Activated CD4-positive, alpha-beta T cell treated with anti-CD3 and anti-CD28 coated beads for 24 hours (primary cell): Measurements from ENCODE around the gene SPPL2A.
"Not testable (repeated sequence)": the region's sequence is repeated elsewhere in the genome, so short reads cannot be mapped to it uniquely, and the experiment has no call there.

ENCODE experiments used
- DNase-seq, 2 donors: peaks; one replicate each; pipeline ENCODE4 v3.0.0-alpha.2; 2020; ENCODE audit warnings: low read depth in 2 of 2

The SPPL2A gene, protein sequence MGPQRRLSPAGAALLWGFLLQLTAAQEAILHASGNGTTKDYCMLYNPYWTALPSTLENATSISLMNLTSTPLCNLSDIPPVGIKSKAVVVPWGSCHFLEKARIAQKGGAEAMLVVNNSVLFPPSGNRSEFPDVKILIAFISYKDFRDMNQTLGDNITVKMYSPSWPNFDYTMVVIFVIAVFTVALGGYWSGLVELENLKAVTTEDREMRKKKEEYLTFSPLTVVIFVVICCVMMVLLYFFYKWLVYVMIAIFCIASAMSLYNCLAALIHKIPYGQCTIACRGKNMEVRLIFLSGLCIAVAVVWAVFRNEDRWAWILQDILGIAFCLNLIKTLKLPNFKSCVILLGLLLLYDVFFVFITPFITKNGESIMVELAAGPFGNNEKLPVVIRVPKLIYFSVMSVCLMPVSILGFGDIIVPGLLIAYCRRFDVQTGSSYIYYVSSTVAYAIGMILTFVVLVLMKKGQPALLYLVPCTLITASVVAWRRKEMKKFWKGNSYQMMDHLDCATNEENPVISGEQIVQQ

DNA sequence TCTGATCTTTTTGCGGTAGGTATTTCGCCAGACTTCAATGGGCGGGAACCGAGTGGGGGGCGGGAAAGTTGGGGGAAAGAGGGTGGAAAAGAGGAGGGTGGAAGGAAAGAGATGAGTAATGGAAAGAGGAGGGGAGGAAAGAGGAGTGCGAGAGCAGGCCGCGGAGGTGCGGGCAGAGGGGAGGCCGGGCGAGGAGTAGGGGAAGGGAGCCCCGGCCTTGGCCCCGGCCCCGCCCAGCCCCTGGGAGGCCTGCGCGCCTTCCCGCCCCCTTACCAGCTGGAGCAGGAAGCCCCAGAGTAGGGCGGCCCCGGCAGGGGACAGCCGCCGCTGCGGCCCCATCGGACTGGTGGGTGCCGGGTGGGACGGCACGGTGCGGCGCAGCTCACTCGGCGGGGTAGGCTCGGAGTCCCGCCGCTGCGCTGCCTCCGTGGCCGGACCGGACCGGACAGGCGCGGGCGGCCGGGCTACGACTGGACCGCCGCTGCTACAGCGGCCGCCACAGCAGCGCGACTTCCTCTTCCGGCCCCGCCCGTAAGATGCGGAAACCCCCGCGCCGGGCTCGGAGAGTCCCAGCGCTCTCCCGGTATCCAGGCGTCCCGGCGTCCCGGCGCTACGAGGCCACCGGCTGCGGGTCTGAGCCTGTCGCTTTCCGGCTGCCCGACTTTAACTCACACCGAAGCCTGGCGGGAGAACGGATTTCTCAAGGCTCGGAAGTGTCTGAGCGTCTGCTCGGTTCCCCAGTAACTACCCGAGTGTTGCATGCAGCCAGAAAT, at the start of gene SPPL2A:
TSS of gene SPPL2A (minus strand) at position 512 of the 773 bp plus-strand sequence. CDS start at position 339, 173 bp downstream.
- DNase-seq = peak; percentile 77 to 84

DNA sequence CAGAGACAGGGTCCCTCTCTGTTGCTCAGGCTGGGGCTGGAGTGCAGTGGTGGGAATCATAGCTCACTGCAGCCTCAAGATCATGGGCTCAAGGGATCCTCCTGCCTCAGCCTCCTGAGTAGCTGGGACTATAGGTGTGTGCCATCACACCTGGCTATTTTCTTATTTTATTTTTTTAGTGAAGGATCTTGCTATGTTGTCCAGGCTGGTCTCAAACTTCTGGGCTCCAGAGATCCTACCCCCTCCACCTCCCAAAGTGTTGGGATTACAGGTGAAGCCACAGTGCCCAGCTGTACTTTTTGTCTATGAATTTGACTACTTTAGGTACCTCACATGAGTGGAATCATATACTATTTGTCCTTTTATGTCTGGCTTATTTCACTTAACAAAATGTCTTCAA, 49.1 kb upstream of the SPPL2A start:
- DNase-seq = no peak

DNA sequence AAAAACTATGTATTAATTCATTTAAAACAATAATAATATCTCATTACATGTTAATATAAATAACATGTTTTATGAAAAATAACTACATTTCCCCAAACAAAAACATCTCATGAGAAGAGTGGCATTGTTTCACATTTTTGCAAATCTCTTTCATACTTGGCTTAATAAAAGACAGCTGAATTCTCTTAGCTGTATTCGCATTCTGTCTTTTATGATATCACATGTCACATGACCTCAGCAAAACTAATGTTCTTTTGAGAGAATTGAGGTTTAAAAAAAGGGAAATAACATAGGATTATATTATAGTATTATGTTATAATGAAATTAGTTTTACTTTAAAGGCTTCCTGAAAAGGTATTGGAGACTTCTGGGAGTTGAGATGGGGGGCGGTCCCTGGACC, 48.4 kb upstream of the SPPL2A start:
- no peak for DNase-seq

DNA sequence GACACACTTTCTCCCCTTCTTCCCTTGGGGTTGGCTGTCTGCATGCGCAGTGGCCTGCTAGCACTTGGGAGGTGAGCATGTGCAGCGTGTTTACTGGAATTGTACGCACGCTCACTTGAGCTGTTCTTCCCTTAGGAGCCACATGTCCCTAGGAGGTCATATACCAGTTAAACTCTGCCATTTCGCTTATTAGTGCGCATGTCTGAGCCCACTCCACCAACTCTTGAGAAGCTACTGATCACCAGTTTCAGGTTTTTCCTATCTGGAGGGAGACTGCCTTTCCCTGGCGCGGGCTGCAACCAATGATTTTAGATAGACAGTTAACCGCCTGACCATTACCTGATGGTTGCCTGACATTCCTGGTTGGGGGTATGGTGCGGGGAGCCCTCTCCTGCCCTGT, 47.6 kb upstream of the SPPL2A start:
- no peak for DNase-seq

DNA sequence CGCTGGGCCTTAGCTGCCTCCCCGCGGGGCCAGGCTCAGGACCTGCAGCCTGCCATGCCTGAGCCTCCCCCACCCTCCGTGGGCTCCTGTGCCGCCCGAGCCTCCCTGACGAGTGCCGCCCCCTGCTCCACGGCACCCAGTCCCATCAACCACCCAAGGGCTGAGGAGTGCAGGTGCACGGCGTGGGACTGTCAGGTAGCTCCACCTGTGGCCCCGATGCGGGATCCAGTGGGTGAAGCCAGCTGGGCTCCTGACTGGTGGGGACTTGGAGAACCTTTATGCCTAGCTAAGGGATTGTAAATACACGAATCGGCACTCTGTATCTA, 46.6 kb upstream of the SPPL2A start:
- not testable (repeated sequence) for DNase-seq

DNA sequence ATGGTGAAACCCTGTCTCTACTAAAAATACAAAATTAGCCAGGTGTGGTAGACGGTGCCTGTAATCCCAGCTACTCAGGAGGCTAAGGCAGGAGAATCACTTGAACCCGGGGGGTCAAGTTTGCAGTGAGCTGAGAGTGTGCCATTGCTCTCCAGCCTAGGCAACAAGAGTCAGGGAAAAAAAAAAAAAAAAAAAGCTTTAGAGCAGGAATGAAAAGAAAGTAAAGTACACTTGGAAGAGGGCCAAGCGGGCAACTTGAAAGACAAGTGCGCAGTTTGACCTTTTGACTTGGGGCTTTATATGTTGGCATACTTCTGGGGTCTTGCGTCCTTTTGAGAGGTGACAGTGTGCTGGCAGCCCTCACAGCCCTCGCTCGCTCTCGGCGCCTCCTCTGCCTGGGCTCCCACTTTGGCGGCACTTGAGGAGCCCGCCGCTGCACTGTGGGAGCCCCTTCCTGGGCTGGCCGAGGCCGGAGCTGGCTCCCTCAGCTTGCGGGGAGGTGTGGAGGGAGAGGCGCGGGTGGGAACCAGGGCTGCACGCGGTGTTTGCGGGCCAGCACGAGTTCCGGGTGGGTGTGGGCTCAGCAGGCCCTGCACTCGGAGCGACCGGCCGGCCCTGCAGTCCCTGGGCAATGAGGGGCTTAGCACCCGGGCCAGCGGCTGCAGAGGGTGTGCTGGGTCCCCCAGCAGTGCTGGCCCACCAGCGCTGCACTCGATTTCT, 46.1 kb upstream of the SPPL2A start:
- not testable (repeated sequence) for DNase-seq

DNA sequence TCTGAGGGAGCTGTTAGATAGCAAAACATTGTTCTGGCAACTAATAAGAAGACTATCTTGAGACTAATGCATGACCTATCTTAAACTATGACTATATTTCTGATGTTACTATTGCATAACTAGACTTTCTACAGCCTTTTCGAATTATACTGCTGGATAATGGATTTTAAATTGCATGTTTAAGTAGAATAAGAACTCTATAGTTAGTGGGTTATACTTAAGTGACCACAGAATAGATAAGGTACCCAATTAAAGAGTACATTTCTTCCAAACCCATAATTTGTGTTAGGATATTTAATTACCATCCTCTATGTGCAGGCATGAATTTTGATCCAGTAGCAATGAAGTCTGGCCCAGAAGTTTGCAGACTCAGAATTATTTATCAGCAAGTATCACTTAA, 44.6 kb upstream of the SPPL2A start:
- DNase-seq = no peak

DNA sequence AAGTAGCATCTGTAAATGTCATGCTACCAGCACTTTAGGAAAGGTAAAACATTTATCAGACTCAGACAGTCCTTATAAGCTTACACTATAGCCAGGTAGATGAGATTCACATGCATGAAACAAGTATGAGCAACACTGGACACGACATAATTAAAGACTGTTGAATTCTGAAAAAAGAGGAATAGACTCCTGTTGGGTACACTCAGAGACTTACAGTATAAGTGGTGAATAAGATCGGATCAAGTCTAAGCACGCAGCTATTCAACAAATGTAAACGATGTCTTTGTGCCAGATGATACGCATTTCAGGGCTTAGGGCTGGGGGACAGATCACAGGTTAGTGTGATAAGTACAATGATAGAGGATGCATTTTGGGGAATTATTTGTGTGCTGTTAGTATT, 43.2 kb upstream of the SPPL2A start:
- DNase-seq = no peak

DNA sequence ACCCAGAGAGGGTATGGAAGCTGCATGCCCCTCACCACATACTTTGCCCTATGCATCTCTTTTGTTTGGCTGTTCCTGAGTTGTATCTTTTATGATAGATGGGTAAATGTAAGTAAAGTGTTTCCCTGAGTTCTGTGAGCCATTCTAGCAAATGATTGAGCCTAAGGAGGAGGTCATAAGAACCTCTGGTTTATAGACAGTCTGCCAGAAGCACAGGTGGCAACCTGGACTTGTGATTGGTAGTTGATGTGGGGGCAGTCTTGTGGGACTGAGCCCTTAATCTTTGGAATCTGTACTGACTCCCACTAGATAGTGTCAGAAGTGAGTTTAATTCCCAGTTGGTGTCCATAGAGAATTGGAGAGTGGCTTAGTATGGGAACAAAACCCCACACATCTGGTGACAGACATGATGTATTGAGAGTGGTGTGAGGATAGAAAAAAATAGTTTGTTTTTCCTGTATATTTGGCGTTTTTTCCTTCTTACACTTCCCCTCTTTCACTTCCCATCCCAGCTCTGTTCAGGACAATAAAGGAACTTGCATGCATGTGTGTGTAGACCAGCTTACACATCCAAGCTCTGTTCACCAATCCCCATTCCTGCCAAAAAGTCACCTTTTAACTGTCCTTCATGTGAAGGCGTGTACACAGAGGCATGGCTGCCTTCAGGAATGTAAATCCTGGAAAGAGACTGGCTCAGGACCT, 38.1 kb upstream of the SPPL2A start:
- no peak for DNase-seq

DNA sequence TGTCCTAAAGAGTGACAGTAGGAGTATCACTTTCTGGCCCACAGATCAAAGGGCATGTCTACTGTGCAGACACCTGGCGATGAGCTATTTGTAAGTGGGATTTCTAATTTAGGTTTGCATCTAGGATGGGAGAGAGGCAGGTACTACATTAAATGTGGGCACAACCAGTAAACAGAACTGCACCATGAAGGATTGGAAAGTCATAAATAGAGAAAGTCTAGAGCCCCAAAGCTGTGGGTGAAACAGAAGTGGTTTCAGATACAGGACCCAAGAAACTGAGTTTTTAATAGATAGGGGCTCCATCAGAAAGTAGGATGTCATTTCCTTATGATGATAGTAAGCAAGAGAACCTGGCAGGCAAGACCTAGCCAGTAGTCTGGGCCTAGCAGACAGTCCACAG, 35.2 kb upstream of the SPPL2A start:
- DNase-seq = no peak

DNA sequence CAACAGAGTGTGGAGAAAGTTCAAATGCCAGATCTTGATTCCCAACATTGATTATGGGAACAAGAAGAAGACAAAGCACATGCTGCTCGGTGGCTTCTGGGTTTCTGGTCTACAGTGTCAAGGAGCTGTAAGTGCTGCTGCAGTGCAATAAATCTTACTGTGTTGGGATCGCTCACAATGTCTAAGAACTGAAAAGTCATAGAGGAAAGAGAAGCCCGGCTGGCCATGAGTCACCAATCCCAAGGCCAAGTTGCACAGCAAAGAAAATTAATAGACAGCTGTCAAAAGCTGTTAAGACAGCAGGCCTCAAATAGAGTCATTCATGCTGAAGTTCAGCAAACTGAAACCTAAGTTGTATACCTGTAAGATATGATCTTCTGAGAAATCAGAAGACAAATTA, 33.2 kb upstream of the SPPL2A start:
- no peak for DNase-seq

DNA sequence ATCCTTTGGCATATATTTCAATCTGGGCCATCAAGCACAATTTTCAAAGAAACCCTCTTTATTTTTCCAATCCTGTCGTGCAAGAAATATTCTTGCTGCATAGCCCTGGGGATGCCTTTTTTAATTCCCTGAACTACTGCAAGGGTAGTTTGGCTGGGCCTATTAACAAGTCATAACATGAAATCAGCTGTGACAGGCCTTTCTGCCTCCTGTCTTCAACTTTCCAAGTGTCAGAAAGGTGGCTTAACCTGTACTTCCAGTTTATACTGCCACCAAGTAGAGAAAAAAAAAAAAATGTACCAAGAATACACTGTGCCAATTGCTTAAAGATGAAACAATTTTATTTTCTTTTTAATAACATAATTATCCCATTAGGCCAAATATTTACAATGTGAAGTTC, 32.4 kb upstream of the SPPL2A start:
- DNase-seq = no peak

DNA sequence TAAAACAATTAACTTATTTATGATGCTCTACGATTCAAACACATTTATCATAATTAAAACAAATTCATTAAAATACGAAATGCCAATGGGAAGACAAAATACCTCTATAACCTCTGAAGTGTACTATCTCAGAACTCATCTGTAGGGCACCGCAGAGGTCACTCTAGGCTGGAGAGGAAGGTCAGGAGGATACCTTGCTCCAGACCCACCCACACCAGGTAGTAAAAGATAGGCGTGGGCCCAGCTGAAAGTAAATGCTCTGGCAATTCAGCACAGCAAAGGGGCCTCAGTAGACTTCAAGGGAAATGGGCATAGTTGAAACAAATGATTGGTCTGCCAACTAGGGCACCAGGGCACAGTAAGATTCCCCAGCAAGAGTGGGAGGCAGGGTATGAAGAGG, 26.0 kb upstream of the SPPL2A start:
- no peak for DNase-seq

DNA sequence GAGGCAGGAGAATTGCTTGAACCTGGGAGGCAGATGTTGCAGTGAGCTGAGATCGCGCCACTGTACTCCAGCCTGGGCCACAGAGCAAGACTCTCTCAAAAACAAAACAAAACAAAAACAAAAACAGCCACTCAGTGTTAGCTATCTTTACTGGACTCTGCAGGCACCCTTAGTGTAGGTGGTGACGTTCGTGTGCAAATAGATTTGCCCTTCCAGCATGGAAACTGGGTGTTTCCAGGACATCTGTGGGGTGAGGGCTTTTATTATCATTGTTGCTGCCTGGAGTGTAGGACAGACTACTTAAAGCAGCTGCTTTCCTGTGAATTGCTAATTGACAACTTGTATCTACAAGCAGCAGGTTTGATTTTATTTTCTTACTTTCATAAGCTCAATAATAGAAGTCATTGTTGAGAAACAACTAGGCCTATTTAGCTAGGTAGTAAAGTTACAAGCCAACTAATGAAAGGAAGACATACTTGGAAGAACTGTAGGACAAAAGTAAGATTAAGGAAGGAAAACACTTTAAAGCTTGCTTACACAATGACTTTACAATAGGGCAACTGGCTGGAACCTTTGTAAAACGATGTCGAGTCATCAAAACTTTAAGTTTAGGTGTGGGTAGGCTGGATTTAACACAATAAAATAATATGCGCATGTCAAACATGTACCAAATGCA, 25.4 kb upstream of the SPPL2A start:
- DNase-seq = no peak

DNA sequence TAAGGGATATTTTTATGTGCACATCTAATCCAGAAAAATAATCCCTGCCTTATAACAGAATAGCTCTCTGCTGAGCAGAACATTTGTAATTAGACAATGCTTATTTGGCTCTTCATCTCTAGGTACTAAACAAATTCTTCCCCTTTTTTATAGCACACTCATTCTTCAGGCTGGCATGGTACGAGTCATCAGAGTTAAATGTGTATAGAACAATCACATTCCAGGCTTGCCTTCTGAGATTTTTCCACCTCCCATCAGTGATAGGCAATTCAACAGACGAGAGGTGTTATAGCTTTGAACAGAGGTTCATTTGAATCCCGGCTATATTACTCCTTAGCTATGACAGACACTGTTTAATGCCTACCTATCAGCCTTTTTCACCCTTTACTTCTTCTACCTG, 21.4 kb upstream of the SPPL2A start:
- DNase-seq = no peak

DNA sequence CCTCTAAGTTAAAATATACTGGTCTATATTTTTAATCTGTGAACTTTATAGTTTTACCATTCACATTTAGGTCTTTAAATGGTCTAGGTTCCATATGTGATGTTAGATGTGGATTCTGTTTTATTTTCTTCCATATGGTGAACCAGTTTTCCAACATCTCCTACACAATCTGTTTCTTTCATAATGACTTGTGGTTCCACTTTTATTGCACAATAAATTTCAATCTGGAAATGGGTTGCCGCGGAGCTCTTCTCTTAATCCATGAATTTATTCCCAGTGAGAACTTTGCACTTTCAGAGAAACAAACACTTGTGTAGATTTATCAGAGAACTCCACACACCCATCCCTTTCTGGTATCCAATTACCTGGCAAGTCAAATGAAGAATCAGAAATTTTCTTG, 20.9 kb upstream of the SPPL2A start:
- DNase-seq = no peak

DNA sequence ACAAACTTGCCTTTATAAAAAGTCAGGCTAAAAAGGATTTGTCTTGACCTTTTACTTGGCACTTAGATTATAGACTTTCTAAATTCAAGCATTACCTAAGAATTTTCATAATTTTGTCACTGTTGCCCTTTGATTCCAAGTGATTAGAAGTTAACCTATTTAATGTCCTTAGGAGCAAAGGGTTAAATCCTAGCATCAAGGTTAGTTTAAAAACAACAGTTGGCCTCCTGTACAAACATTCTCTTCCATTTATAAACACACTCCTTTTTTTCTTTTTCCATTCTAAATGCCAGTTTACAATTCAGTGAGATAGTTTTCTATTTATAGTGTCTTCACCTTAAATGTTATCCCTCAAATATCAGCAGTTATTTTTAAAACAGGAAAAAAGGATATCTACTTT, 18.4 kb upstream of the SPPL2A start:
- DNase-seq = no peak

DNA sequence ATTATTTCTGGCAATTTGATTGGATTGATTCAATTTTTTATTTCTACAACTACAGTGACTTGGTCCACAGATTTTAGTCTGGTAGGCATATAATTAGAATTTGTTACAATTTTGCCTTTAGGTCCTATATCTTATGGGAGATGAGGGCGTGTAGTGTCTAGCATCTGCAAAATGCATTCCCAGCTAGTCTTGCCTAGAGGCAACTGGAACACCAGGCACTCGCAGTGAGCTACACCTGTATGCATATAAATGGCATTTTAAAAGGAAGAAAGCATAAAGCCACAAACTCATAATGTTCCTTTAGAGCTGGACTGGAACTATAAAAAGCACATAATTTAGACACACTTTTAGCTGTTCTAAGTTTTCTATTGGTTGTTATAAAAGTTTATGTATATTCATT, 17.9 kb upstream of the SPPL2A start:
- no peak for DNase-seq

DNA sequence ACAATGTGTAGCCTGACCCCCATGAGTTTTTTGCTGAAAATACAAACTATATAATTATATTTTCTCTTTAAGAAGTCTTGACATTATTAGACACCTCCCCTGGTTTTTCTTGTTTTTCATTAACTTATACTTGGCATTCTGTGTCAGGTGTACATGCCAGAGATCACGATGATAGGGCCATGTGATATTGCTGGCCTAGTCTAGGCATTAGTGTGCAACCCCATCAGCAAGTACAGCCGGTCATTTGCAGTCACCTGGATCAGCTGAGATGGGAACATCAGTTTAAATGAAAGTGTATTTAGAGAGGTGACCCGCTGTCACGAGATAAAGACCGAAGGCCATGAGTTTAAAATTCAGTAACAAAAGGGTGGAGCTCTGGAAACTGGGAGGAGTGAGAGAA, 12.6 kb upstream of the SPPL2A start:
- no peak for DNase-seq

DNA sequence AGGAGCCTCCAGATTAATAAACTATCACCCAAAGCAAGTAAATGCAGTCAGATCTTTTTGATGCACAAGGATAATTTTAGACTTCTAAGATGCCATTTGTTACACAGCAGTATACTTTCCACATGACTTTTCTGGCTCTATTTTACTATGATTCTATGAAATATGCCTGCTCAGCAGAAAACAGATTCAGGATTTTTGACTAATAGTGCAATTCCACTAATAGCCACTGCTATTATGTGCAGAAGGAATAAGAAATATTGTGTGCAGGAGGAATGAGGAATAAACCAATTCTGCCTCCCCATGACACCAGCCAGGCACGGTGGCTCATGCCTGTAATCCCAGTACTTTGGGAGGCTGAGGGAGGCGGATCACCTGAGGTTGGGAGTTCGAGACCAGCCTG, 11.5 kb upstream of the SPPL2A start:
- DNase-seq = no peak

DNA sequence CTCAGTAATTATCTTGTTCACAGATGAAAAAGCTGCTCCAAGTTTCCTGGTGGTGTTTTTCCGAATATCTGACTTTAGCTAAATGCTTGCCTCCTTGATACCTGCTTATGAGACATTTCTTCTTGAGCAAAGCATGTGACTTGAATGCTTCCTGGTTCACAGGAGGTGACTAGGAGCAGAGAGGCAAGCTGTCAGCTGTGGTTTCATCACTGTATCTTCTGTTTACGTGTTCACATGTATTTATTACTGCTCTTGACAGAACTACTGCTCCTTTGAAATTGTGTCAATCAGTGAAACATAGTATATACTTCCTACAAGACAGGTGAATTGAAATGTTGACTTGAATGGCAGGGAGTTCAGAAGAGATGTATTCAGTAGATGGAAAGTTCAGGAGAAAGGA, 8.9 kb upstream of the SPPL2A start:
- DNase-seq = no peak
